K562 (cell line): Measurements from ENCODE around the gene PITRM1. TPM values are rescaled to one million over a fixed set of nuclear protein-coding genes. Genes with fewer than 3 reads are reported as not detected.

Experiments used
- ATAC-seq: fragments of 200-7000 bp; cut with Tn5 transposase; 3 replicates; pipeline ENCODE4 v1.9.1; 2020; ENCODE audit warnings: moderate library complexity
- BruUV-seq: library from RNA; stranded (reverse); fragments of 400-500 nt; replicated peaks from 2 replicates; lab custom pipeline; 2021; lab: Mats Ljungman, UMichigan
- CTCF ChIA-PET: fragments of 300-600 bp; formaldehyde crosslinking; extraction: SDS; loops from one replicate; lab custom pipeline; 2021; ENCODE audit warnings: low intra/inter-chr PET ratio; lab: Yijun Ruan, JAX
- POLR2A ChIA-PET: fragments of 300-600, 350-650 bp; sonication (Branson Sonifier 250); formaldehyde crosslinking; extraction: SDS; loops from one replicate; lab custom pipeline; 2021; ENCODE audit warnings: antibody characterized with exemption, inconsistent platforms; lab: Yijun Ruan, JAX
- DNase-seq, 4 experiments: peaks; one replicate each; pipeline versions ENCODE4 v3.0.0 to v3.0.0-alpha.2; 2011 to 2018; ENCODE audit warnings: low spot score in 3 of 4, mixed read lengths in 3 of 4; ENCODE audit errors: extremely low read depth in 1 of 4
- FAIRE-seq: peaks from 2 replicates; lab custom pipeline; 2011; peaks lifted over from hg19 to GRCh38; lab: Jason Lieb, UNC
- H2AFZ ChIP-seq: 2 replicates; pipeline ENCODE4 v1.6.0; 2011; ENCODE audit warnings: low read depth, low read length, control low read depth, inconsistent platforms
- H3K27ac ChIP-seq: fragments of 200-600 bp; 3 replicates; pipeline ENCODE4 v1.8.0; 2011; ENCODE audit warnings: low read depth, mild to moderate bottlenecking, control low read depth, inconsistent platforms, low read length, moderate library complexity, mixed read lengths; ENCODE audit errors: extremely low read depth
- H3K27me3 ChIP-seq, 2 experiments: fragments of 300-600 bp in 1 of 2; 2 replicates in 1 of 2; 3 replicates in 1 of 2; pipeline versions ENCODE4 v1.6.0 to v1.8.0; 2011; ENCODE audit warnings: inconsistent platforms in 2 of 2, low read length in 2 of 2, mild to moderate bottlenecking in 1 of 2, mixed read lengths in 1 of 2, moderate library complexity in 1 of 2; ENCODE audit not compliant: control insufficient read depth in 2 of 2, insufficient read depth in 2 of 2
- H3K36me3 ChIP-seq: fragments of 300-600 bp; 3 replicates; pipeline ENCODE4 v1.8.0; 2011; ENCODE audit warnings: mild to moderate bottlenecking, low read length, inconsistent platforms; ENCODE audit not compliant: control insufficient read depth, insufficient read depth
- H3K4me1 ChIP-seq, 2 experiments: fragments of 200-600 bp in 1 of 2; replicated peaks in 1 of 2; 2 replicates in 1 of 2; 3 replicates in 1 of 2; pipeline versions ENCODE4 v1.5.1 to v1.8.0; 2011; ENCODE audit warnings: inconsistent platforms in 2 of 2, low read length in 2 of 2, mild to moderate bottlenecking in 1 of 2, mixed read lengths in 1 of 2, moderate library complexity in 1 of 2; ENCODE audit not compliant: control insufficient read depth in 2 of 2, insufficient read depth in 2 of 2
- H3K4me2 ChIP-seq: 2 replicates; pipeline ENCODE4 v1.6.1; 2011; ENCODE audit warnings: low read length, control low read depth, inconsistent platforms, mixed read lengths; ENCODE audit not compliant: insufficient read depth
- H3K4me3 ChIP-seq: fragments of 200-600 bp; sonication (generic), shearing (Covaris generic); 2 replicates; pipeline ENCODE4 v1.5.1; 2016; ENCODE audit warnings: control low read depth, inconsistent platforms
- H3K79me2 ChIP-seq: fragments of 200-600 bp; 3 replicates; pipeline ENCODE4 v1.8.0; 2011; ENCODE audit warnings: low read length, inconsistent platforms; ENCODE audit not compliant: control insufficient read depth, insufficient read depth
- H3K9ac ChIP-seq, 2 experiments: 2 replicates each; pipeline versions ENCODE4 v1.6.0 to v1.6.1; 2011; ENCODE audit warnings: low read depth in 2 of 2, low read length in 2 of 2, control low read depth in 1 of 2, inconsistent platforms in 1 of 2, mild to moderate bottlenecking in 1 of 2, mixed read lengths in 1 of 2; ENCODE audit not compliant: insufficient read depth in 1 of 2
- H3K9me1 ChIP-seq: one replicate; pipeline ENCODE4 v1.6.0; 2011; ENCODE audit warnings: inconsistent platforms, mild to moderate bottlenecking, low read length, moderate library complexity; ENCODE audit not compliant: control insufficient read depth, insufficient read depth
- H3K9me3 ChIP-seq: replicated peaks from 2 replicates; pipeline ENCODE4 v1.5.1; 2011; ENCODE audit warnings: low read depth, low read length, inconsistent platforms; ENCODE audit not compliant: control insufficient read depth, insufficient read depth
- H4K20me1 ChIP-seq: replicated peaks from 2 replicates; pipeline ENCODE4 v1.6.1; 2011; ENCODE audit warnings: low read length, inconsistent platforms, mixed read lengths; ENCODE audit not compliant: control insufficient read depth, insufficient read depth
- BRCA1 ChIP-seq, 2 experiments: fragments of 450-650 bp in 1 of 2; sonication (generic) in 1 of 2; formaldehyde crosslinking in 1 of 2; IDR thresholded peaks; 2 replicates each; pipeline versions ENCODE4 v1.5.0 to v1.6.1; 2017 to 2020; ENCODE audit warnings: mild to moderate bottlenecking in 1 of 2, missing genetic modification reagents in 1 of 2
- CTBP1 ChIP-seq: fragments of 450-650 bp; IDR thresholded peaks from 2 replicates; pipeline ENCODE4 v1.6.1; 2016; ENCODE audit warnings: borderline replicate concordance
- DMBX1 ChIP-seq: fragments of 250-450 bp; sonication (Bioruptor Pico); IDR thresholded peaks from 2 replicates; pipeline ENCODE4 v1.8.0; 2022; ENCODE audit warnings: inconsistent platforms, mild to moderate bottlenecking, moderate library complexity, borderline replicate concordance
- MAFF ChIP-seq: IDR thresholded peaks from 2 replicates; pipeline ENCODE4 v1.6.1; 2012; ENCODE audit warnings: low read length, improper control_type of control experiment
- NFE2L1 ChIP-seq: fragments of 450-650 bp; IDR thresholded peaks from 2 replicates; pipeline ENCODE4 v1.6.1; 2016; ENCODE audit warnings: missing genetic modification characterization, low read depth, mild to moderate bottlenecking, missing compliant biosample characterization, moderate library complexity, borderline replicate concordance
- NFIX ChIP-seq: fragments of 250-450 bp; sonication (Bioruptor Pico); IDR thresholded peaks from 2 replicates; pipeline ENCODE4 v1.4.0; 2020; ENCODE audit warnings: low read depth, mild to moderate bottlenecking, moderate library complexity
- POLR2A ChIP-seq: fragments of 450-650 bp; conservative IDR thresholded peaks from 2 replicates; pipeline ENCODE4 v1.6.1; 2016
- SMAD3 ChIP-seq: fragments of 450-650 bp; formaldehyde crosslinking; conservative IDR thresholded peaks from 2 replicates; pipeline ENCODE4 v1.4.0; 2020; ENCODE audit warnings: mild to moderate bottlenecking
- SMARCA4 ChIP-seq: fragments of 450-650 bp; IDR thresholded peaks from 2 replicates; pipeline ENCODE4 v1.6.1; 2016
- SREBF2 ChIP-seq: sonication (generic); formaldehyde crosslinking; IDR thresholded peaks from 2 replicates; pipeline ENCODE4 v1.4.0; 2020; ENCODE audit warnings: mild to moderate bottlenecking, missing genetic modification reagents
- TEAD2 ChIP-seq: fragments of 450-650 bp; IDR thresholded peaks from 2 replicates; pipeline ENCODE4 v1.6.1; 2016; ENCODE audit warnings: missing genetic modification characterization, control low read depth, missing compliant biosample characterization
- USF2 ChIP-seq: sonication (generic); formaldehyde crosslinking; IDR thresholded peaks from 2 replicates; pipeline ENCODE4 v1.5.0; 2020; ENCODE audit warnings: missing genetic modification reagents
- ZNF778 ChIP-seq: fragments of 450-650 bp; formaldehyde crosslinking; IDR thresholded peaks from 2 replicates; pipeline ENCODE4 v1.4.0; 2020; ENCODE audit warnings: mild to moderate bottlenecking, moderate library complexity
- WGBS: fragments of 100-300 bp; shearing (Covaris generic); methylation state at CpG from one replicate; pipeline ENCODE4 v1.1.6; 2016; ENCODE audit warnings: low coverage, mixed read lengths; ENCODE audit not compliant: insufficient coverage; ENCODE audit errors: missing lambda C conversion rate; 5-methylcytosine and 5-hydroxymethylcytosine counted together
- in situ Hi-C: fragments of 300-500 bp; cut with MboI; formaldehyde crosslinking; loops from 4 replicates; pipeline ENCODE4 v1.15.0; 2018; ENCODE audit warnings: inconsistent platforms, mixed read lengths
- intact Hi-C: fragments of 100-400 bp; cut with micrococcal nuclease; formaldehyde crosslinking; loops from 2 replicates; pipeline ENCODE4 v1.14.2; 2022
- polyA plus RNA-seq, 8 experiments: library from polyadenylated mRNA; depleted of rRNA in 4 of 8; stranded (reverse) in 5 of 8; unstranded in 3 of 8; fragments of >200 nt; fragmentation: Nextera tagmentation in 2 of 8; fragmentation: Illumina TruSeq in 1 of 8; extraction: Ambion mirVana in 2 of 8; extraction: Trizol in 1 of 8; gene quantifications; 2 replicates each; pipeline versions ENCODE4 v1.2.1 to v1.2.3, GENCODE V29; 2011 to 2014; ENCODE audit warnings: inconsistent platforms in 1 of 8, missing spikeins in 1 of 8
- total RNA-seq, 7 experiments: library from RNA; depleted of rRNA in 6 of 7; stranded (reverse); fragments of >200 nt in 6 of 7; fragmentation: Illumina TruSeq in 2 of 7; extraction: Trizol in 2 of 7; gene quantifications; 2 replicates each; pipeline versions ENCODE4 v1.2.1 to v1.2.3, GENCODE V29; 2011 to 2021; ENCODE audit warnings: low replicate concordance in 1 of 7
- TF ChIP-seq, protein P1 (sequence below): sonication (generic); formaldehyde crosslinking; IDR thresholded peaks from 2 replicates; pipeline ENCODE4 v1.8.1; 2022; ENCODE audit warnings: missing genetic modification reagents
- TF ChIP-seq, protein P2 (sequence below): fragments of 450-650 bp; formaldehyde crosslinking; IDR thresholded peaks from 2 replicates; pipeline ENCODE4 v1.4.0; 2022; ENCODE audit warnings: mild to moderate bottlenecking, moderate library complexity

PITRM1 gene
- total and polyA plus RNA-seq, 9 of the 15 experiments (the other 6 are each of a cell fraction or from before 2014, with no cell fraction given), result 21.1 to 70.4 (median 39.7) TPM

GRCh38 chr10:3150961-3151360 lies 21.6 kb downstream of the PITRM1 start:
- ChIA-PET CTCF (no interaction called here), POLR2A (interaction anchor here (1.0 kb wide), 1 partner anchor 14 kb away, joined by 3 read pairs; no protein-coding TSS in a partner anchor)
- no peaks in the 10 kb centered on the region for H3K79me2 ChIP-seq
- FAIRE-seq (no peak), ATAC-seq (no peak), DNase-seq (no peak)
- WGBS, result 94% methylated on average over 14 of the region's 14 CpGs
- H3K27ac ChIP-seq, result no peak overlapping the region
- no peak overlapping the region for H3K4me3 ChIP-seq
- no peak overlapping the region for H3K9ac ChIP-seq
- no peaks in the 10 kb centered on the region for H3K27me3 ChIP-seq
- intact Hi-C loops, result no loop called here
- no peak overlapping the region for H3K4me2 ChIP-seq
- no peaks in the 10 kb centered on the region for H3K9me1 ChIP-seq
- H4K20me1 ChIP-seq, result no peaks in the 10 kb centered on the region
- no peaks in the 10 kb centered on the region for H3K9me3 ChIP-seq
- TF ChIP-seq BRCA1 (IDR thresholded peaks at IDR 0.05) (no peak), BRCA1 (CRISPR knock-in tag; IDR thresholded peaks at IDR 0.05) (no peak), CTBP1 (no peak)
- peaks cover 80% of the 10 kb centered on the region; the same call in 2 of the 3 replicates for H3K36me3 ChIP-seq
- in situ Hi-C loops, result no loop called here
- BruUV-seq, result no TSS peak
- no peaks in the 10 kb centered on the region for H3K4me1 ChIP-seq
- H2AFZ ChIP-seq, result no peak overlapping the region

- Histone ChIP-seq H3K4me2 (no peak overlapping the region), H2AFZ (no peak overlapping the region), H3K4me1 (no peaks in the 10 kb centered on the region), H4K20me1 (no peaks in the 10 kb centered on the region), H3K27me3 (no peaks in the 10 kb centered on the region), H3K9me1 (no peaks in the 10 kb centered on the region), H3K9me3 (no peaks in the 10 kb centered on the region), H3K79me2 (no peaks in the 10 kb centered on the region), H3K9ac (no peak overlapping the region), H3K4me3 (no peak overlapping the region), H3K36me3 (peaks cover 80% of the 10 kb centered on the region; the same call in 2 of the 3 replicates), H3K27ac (no peak overlapping the region)
- intact Hi-C loops (no loop called here), in situ Hi-C loops (no loop called here)
- POLR2A ChIA-PET, result no interaction called here
- DNase-seq, result no peak
- no TSS peak for BruUV-seq
- ATAC-seq, result no peak
- FAIRE-seq, result no peak
- 89% methylated on average over 11 of the region's 13 CpGs for WGBS
- CTCF ChIA-PET, result no interaction called here
- no peak for TF ChIP-seq ZNF778
- no peak for TF ChIP-seq SMARCA4
- TF ChIP-seq SMAD3, result no peak
- TF ChIP-seq NFIX (CRISPR knock-in tag), result no peak
- no peak for TF ChIP-seq NFE2L1
- no peak for TF ChIP-seq TEAD2 (tag)
- TF ChIP-seq, protein P1, sequence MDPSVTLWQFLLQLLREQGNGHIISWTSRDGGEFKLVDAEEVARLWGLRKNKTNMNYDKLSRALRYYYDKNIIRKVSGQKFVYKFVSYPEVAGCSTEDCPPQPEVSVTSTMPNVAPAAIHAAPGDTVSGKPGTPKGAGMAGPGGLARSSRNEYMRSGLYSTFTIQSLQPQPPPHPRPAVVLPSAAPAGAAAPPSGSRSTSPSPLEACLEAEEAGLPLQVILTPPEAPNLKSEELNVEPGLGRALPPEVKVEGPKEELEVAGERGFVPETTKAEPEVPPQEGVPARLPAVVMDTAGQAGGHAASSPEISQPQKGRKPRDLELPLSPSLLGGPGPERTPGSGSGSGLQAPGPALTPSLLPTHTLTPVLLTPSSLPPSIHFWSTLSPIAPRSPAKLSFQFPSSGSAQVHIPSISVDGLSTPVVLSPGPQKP (CRISPR knock-in tag), result no peak
- no peak for TF ChIP-seq SREBF2 (CRISPR knock-in tag)
- no peak for TF ChIP-seq USF2 (CRISPR knock-in tag)
- TF ChIP-seq DMBX1 (CRISPR knock-in tag), result no peak
- no peak for TF ChIP-seq POLR2A
- TF ChIP-seq, protein P2, sequence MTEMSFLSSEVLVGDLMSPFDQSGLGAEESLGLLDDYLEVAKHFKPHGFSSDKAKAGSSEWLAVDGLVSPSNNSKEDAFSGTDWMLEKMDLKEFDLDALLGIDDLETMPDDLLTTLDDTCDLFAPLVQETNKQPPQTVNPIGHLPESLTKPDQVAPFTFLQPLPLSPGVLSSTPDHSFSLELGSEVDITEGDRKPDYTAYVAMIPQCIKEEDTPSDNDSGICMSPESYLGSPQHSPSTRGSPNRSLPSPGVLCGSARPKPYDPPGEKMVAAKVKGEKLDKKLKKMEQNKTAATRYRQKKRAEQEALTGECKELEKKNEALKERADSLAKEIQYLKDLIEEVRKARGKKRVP (CRISPR knock-in tag), result no peak
- no peak for TF ChIP-seq MAFF
These were observed 22.2 kb downstream of the PITRM1 start for GRCh38 chr10:3150366-3150765.
